Myocyte (in vitro differentiated cells): ENCODE measurements around the gene SLC26A5. TPM values are rescaled to one million over a fixed set of nuclear protein-coding genes. Genes with fewer than 3 reads are reported as not detected.
"Not testable (repeated sequence)": the region's sequence is repeated elsewhere in the genome, so short reads cannot be mapped to it uniquely, and the experiment has no call there.

ENCODE experiments used
- DNase-seq: peaks from one replicate; pipeline ENCODE4 v3.0.0-alpha.2; 2012; ENCODE audit warnings: low read depth
- total RNA-seq: library from RNA; depleted of rRNA; stranded (reverse); fragments of >200 nt; gene quantifications from 2 replicates; pipeline ENCODE4 v1.2.3, GENCODE V29; 2014

The SLC26A5 gene
- total RNA-seq, 1 donor from 2014 or later, result not detected

GRCh38 chr7:103405789-103406613 is 40.0 kb downstream of the SLC26A5 start:
- DNase-seq, result not testable (repeated sequence)

- not testable (repeated sequence) for DNase-seq
Measured at GRCh38 chr7:103399687-103400086, 46.3 kb downstream of the SLC26A5 start.

GRCh38 chr7:103398483-103399127 is 47.4 kb downstream of the SLC26A5 start:
- DNase-seq, result no peak

GRCh38 chr7:103396471-103396870 is 49.5 kb downstream of the SLC26A5 start:
- no peak for DNase-seq

GRCh38 chr7:103395071-103395470 is 50.9 kb downstream of the SLC26A5 start:
- no peak for DNase-seq

- peak; percentile 7 for DNase-seq
Measured at GRCh38 chr7:103394566-103394965, 51.4 kb downstream of the SLC26A5 start.

- DNase-seq, result no peak
Measured at GRCh38 chr7:103391976-103392375, 54.0 kb downstream of the SLC26A5 start.

- DNase-seq, result no peak
Measured at GRCh38 chr7:103391150-103391549, 54.9 kb downstream of the SLC26A5 start.

- DNase-seq, result no peak
Measured at GRCh38 chr7:103389263-103389662, 56.7 kb downstream of the SLC26A5 start.

- DNase-seq, result no peak
Measured at GRCh38 chr7:103388469-103389140, 57.4 kb downstream of the SLC26A5 start.

- no peak for DNase-seq
Measured at GRCh38 chr7:103387242-103387641, 58.8 kb downstream of the SLC26A5 start.

GRCh38 chr7:103382032-103382402 is 64.0 kb downstream of the SLC26A5 start:
- no peak for DNase-seq

- DNase-seq, result no peak
Measured at GRCh38 chr7:103381280-103382031, 64.6 kb downstream of the SLC26A5 start.

- DNase-seq, result no peak
Measured at GRCh38 chr7:103380395-103381191, 65.4 kb downstream of the SLC26A5 start.

GRCh38 chr7:103379270-103379975 is 66.6 kb downstream of the SLC26A5 start:
- no peak for DNase-seq

GRCh38 chr7:103373866-103374643 is 72.0 kb downstream of the SLC26A5 start:
- no peak for DNase-seq

GRCh38 chr7:103369432-103369831 is 76.6 kb downstream of the SLC26A5 start:
- no peak for DNase-seq

- DNase-seq, result no peak
Measured at GRCh38 chr7:103349805-103350204, 96.2 kb downstream of the SLC26A5 start.

GRCh38 chr7:103348959-103349358 is 97.0 kb downstream of the SLC26A5 start:
- DNase-seq, result no peak
